GM19239 (cell line): ENCODE results near the gene ITGA3.

ENCODE experiments used
- DNase-seq: peaks from one replicate; pipeline ENCODE4 v3.0.0; 2011; ENCODE audit warnings: low spot score; ENCODE audit not compliant: insufficient read length
- FAIRE-seq: peaks from 2 replicates; lab custom pipeline; 2011; peaks lifted over from hg19 to GRCh38; lab: Jason Lieb, UNC

ITGA3 gene

DNA sequence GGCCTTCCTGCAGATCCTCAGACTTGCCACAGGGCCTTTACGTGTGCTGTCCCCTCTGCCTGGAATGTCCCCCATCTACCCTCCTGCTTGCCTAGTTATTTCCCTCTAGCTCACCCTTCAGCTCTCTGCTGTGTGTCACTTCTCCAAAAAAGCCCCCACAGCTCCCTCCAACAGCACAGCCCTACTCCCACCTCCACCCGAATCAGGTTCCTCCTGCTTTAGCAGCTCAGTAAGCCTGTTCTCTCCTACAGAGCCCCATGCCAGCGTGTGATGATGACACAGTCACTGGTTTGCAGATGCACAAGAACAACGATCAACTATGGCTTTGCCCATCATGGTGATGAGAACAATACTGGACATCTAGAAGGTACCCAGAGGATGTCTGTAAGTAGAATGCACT, 81.1 kb downstream of the ITGA3 start:
- FAIRE-seq (no peak), DNase-seq (no peak)

- FAIRE-seq, result no peak
- DNase-seq, result no peak
Measured at GRCh38 chr17:50139185-50139783, 83.4 kb downstream of the ITGA3 start.
